GM18870 (cell line): Measurements from ENCODE around the gene BGLAP.

Experiments used
- ATAC-seq: cut with Tn5 transposase; IDR thresholded peaks from one replicate; pipeline ENCODE4 v1.9.1; 2021; ENCODE audit warnings: moderate library complexity; ENCODE audit not compliant: unreplicated experiment

Gene BGLAP

GRCh38 chr1:156289857-156290256 is 47.9 kb downstream of the BGLAP start:
- no peak for ATAC-seq

- ATAC-seq, result no peak
Measured at GRCh38 chr1:156291226-156292061, 49.5 kb downstream of the BGLAP start.
